OCI-LY7 (cell line): ENCODE data around the gene TSPAN31.

Experiments used
- CTCF ChIP-seq: fragments of 200-600 bp; sonication (generic); conservative IDR thresholded peaks from 2 replicates; pipeline ENCODE4 v1.5.1; 2014; ENCODE audit warnings: mild to moderate bottlenecking, antibody characterized with exemption, low read length, moderate library complexity, mixed read lengths
- EZH2phosphoT487 ChIP-seq: fragments of 200-600 bp; sonication (generic); IDR thresholded peaks from 2 replicates; pipeline ENCODE4 v1.6.1; 2018; ENCODE audit warnings: low read depth, borderline replicate concordance, mild to moderate bottlenecking, mixed run types, antibody characterized with exemption, low read length, moderate library complexity, mixed read lengths

GRCh38 chr12:57734591-57734990 is 10.2 kb upstream of the TSPAN31 start:
- TF ChIP-seq EZH2phosphoT487 (no peak), CTCF (no peak)
